K562 (cell line): Measurements from ENCODE around the gene CPSF4L. TPM values are rescaled to one million over a fixed set of nuclear protein-coding genes. Genes with fewer than 3 reads are reported as not detected.

ENCODE experiments used
- AFF4 ChIP-seq: sonication (generic); formaldehyde crosslinking; IDR thresholded peaks from 2 replicates; pipeline ENCODE4 v1.8.0; 2023; ENCODE audit warnings: mild to moderate bottlenecking, missing genetic modification reagents
- BCOR ChIP-seq: fragments of 450-650 bp; IDR thresholded peaks from 2 replicates; pipeline ENCODE4 v1.6.1; 2016
- BHLHE40 ChIP-seq: IDR thresholded peaks from 2 replicates; pipeline ENCODE4 v1.6.1; 2011; ENCODE audit warnings: low read length, improper control_type of control experiment
- CCNT2 ChIP-seq: IDR thresholded peaks from 2 replicates; pipeline ENCODE4 v1.6.1; 2011; ENCODE audit warnings: borderline replicate concordance, low read depth, mild to moderate bottlenecking, moderate library complexity, mixed read lengths, low read length; ENCODE audit not compliant: insufficient read length; ENCODE audit errors: extremely low read depth
- CXXC5 ChIP-seq: fragments of 250-450 bp; sonication (Bioruptor Pico); IDR thresholded peaks from 2 replicates; pipeline ENCODE4 v1.8.0; 2022; ENCODE audit warnings: inconsistent platforms, mild to moderate bottlenecking, moderate library complexity
- DACH1 ChIP-seq: fragments of 450-650 bp; IDR thresholded peaks from 2 replicates; pipeline ENCODE4 v1.6.1; 2018; ENCODE audit not compliant: partially characterized antibody
- ETV1 ChIP-seq: fragments of 450-650 bp; conservative IDR thresholded peaks from 2 replicates; pipeline ENCODE4 v1.6.1; 2016; ENCODE audit warnings: missing genetic modification characterization, control low read depth, low read depth, missing compliant biosample characterization
- GABPB1 ChIP-seq: sonication (generic); formaldehyde crosslinking; IDR thresholded peaks from 2 replicates; pipeline ENCODE4 v1.8.0; 2022; ENCODE audit warnings: mild to moderate bottlenecking, missing genetic modification reagents
- GATAD2A ChIP-seq: fragments of 450-650 bp; IDR thresholded peaks from 2 replicates; pipeline ENCODE4 v1.6.1; 2017
- HLTF ChIP-seq: fragments of 450-650 bp; IDR thresholded peaks from 2 replicates; pipeline ENCODE4 v1.6.1; 2016
- HNRNPLL ChIP-seq: fragments of 200-400 bp; formaldehyde crosslinking; IDR thresholded peaks from 2 replicates; pipeline ENCODE4 v1.6.1; 2017; ENCODE audit warnings: low read length, low read depth, mild to moderate bottlenecking; ENCODE audit not compliant: poor library complexity, severe bottlenecking
- JUND ChIP-seq, 2 experiments: IDR thresholded peaks; 2 replicates in 1 of 2; 3 replicates in 1 of 2; pipeline ENCODE4 v1.6.1; 2011; ENCODE audit warnings: borderline replicate concordance in 2 of 2, low read depth in 2 of 2, low read length in 2 of 2, improper control_type of control experiment in 1 of 2, missing biosample characterization in 1 of 2, missing genetic modification characterization in 1 of 2, missing genetic modification reagents in 1 of 2
- KDM5B ChIP-seq: fragments of 200-600 bp; sonication (generic); IDR thresholded peaks from 2 replicates; pipeline ENCODE4 v1.6.1; 2012; ENCODE audit warnings: low read depth, mild to moderate bottlenecking, moderate library complexity, low read length, control low read depth, inconsistent platforms; ENCODE audit not compliant: insufficient replicate concordance
- NRF1 ChIP-seq, 2 experiments: fragments of 450-650 bp; IDR thresholded peaks in 1 of 2; conservative IDR thresholded peaks in 1 of 2; 2 replicates each; pipeline ENCODE4 v1.6.1; 2014; ENCODE audit warnings: mild to moderate bottlenecking in 2 of 2
- PHF8 ChIP-seq: fragments of 200-600 bp; sonication (generic); IDR thresholded peaks from 2 replicates; pipeline ENCODE4 v1.6.1; 2012; ENCODE audit warnings: mixed run types, mild to moderate bottlenecking, inconsistent platforms, low read length, moderate library complexity, borderline replicate concordance
- PML ChIP-seq: IDR thresholded peaks from 2 replicates; pipeline ENCODE4 v1.6.1; 2012; ENCODE audit warnings: low read length, inconsistent platforms
- POLR2A ChIP-seq: fragments of 450-650 bp; conservative IDR thresholded peaks from 2 replicates; pipeline ENCODE4 v1.6.1; 2016
- RB1 ChIP-seq: fragments of 450-650 bp; IDR thresholded peaks from 2 replicates; pipeline ENCODE4 v1.6.1; 2017; ENCODE audit warnings: low read depth, mild to moderate bottlenecking
- SAP30 ChIP-seq: fragments of 200-600 bp; sonication (generic); IDR thresholded peaks from 2 replicates; pipeline ENCODE4 v1.6.1; 2012; ENCODE audit warnings: borderline replicate concordance, low read depth, mild to moderate bottlenecking, moderate library complexity, low read length, control low read depth, inconsistent platforms; ENCODE audit not compliant: insufficient read depth, poor library complexity, severe bottlenecking
- SOX6 ChIP-seq: fragments of 450-650 bp; IDR thresholded peaks from 2 replicates; pipeline ENCODE4 v1.6.1; 2014; ENCODE audit warnings: mild to moderate bottlenecking
- TEAD1 ChIP-seq, 2 experiments: fragments of 450-650 bp in 1 of 2; sonication (generic) in 1 of 2; formaldehyde crosslinking; IDR thresholded peaks; 2 replicates each; pipeline versions ENCODE4 v1.4.0 to v1.8.0; 2020 to 2022; ENCODE audit warnings: mild to moderate bottlenecking in 2 of 2, missing genetic modification reagents in 1 of 2
- ZKSCAN3 ChIP-seq: fragments of 250-450 bp; sonication (Bioruptor Pico); IDR thresholded peaks from 2 replicates; pipeline ENCODE4 v1.4.0; 2020
- ZNF12 ChIP-seq: sonication (generic); formaldehyde crosslinking; IDR thresholded peaks from 2 replicates; pipeline ENCODE4 v1.4.0; 2020; ENCODE audit warnings: mild to moderate bottlenecking, missing genetic modification reagents
- ZNF197 ChIP-seq: fragments of 200-800 bp; sonication (Bioruptor generic); IDR thresholded peaks from 2 replicates; pipeline ENCODE4 v1.6.1; 2016; ENCODE audit warnings: low read depth, missing genetic modification characterization, missing compliant biosample characterization
- polyA plus RNA-seq, 8 experiments: library from polyadenylated mRNA; depleted of rRNA in 4 of 8; stranded (reverse) in 5 of 8; unstranded in 3 of 8; fragments of >200 nt; fragmentation: Nextera tagmentation in 2 of 8; fragmentation: Illumina TruSeq in 1 of 8; extraction: Ambion mirVana in 2 of 8; extraction: Trizol in 1 of 8; gene quantifications; 2 replicates each; pipeline versions ENCODE4 v1.2.1 to v1.2.3, GENCODE V29; 2011 to 2014; ENCODE audit warnings: inconsistent platforms in 1 of 8, missing spikeins in 1 of 8
- total RNA-seq, 7 experiments: library from RNA; depleted of rRNA in 6 of 7; stranded (reverse); fragments of >200 nt in 6 of 7; fragmentation: Illumina TruSeq in 2 of 7; extraction: Trizol in 2 of 7; gene quantifications; 2 replicates each; pipeline versions ENCODE4 v1.2.1 to v1.2.3, GENCODE V29; 2011 to 2021; ENCODE audit warnings: low replicate concordance in 1 of 7

CPSF4L gene
- total and polyA plus RNA-seq, 9 of the 15 experiments (the other 6 are each of a cell fraction or from before 2014, with no cell fraction given): not detected

DNA sequence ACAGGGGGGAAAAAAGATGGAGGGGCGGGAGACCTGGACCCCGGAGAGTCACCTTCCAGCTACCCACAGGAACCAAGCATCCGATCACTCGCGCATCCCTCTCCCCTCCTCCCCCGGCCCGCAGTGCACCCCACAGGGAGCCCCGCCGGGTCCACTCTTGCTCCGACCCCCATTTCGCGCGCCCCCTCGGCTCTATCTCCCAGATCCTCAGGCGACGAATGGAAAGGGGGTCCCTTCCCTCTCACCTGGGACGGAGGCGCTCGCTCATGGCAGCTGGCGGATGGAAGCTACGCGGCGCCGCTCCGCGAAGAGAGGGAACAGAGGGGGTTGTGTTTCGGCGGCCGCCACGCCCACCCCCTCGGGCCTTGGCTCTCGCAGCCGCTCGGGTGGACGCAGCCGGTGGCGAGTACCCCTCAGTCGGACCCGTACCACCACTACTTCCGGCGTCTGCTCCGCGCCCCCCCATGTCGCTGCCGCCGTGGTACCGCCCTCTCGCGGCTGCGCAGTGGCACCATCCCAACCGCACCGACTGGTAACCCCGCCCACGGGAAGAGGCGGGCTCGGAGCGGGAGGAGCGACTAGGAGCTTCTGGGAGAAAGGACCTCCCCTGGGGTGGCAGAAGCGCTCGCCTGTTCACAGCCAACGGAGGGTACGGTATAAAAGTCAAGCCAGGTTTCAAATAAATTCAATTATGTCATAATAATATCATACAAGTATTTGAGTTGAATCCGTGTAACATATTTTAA is 29.7 kb downstream of the CPSF4L start (continued):
- TF ChIP-seq JUND (IDR thresholded peaks at IDR 0.05; ENCODE audit: borderline replicate concordance, low read depth, low read length) (peak; percentile 46; the same call in 1 of the 2 replicates), JUND (tag; IDR thresholded peaks at IDR 0.05; ENCODE audit: borderline replicate concordance, low read depth, low read length) (no peak; the same call in 2 of the 3 replicates), ZNF197 (CRISPR knock-in tag) (no peak), DACH1 (peak; percentile 37), SOX6 (no peak), GABPB1 (peak; percentile 88), AFF4 (CRISPR knock-in tag) (0 out of 2 replicates have a peak, but pooled peaks have one; percentile 19), POLR2A (peak; percentile 79), BCOR (no peak; the same call in 1 of the 2 replicates), ETV1 (tag) (peak; percentile 93), RB1 (peak; percentile 21; the same call in 1 of the 2 replicates), HNRNPLL (peak; percentile 19), NRF1 (conservative IDR thresholded peaks at IDR 0.05 in 1 of 2, IDR thresholded peaks at IDR 0.05 in 1 of 2) (peak; percentile 98), PML (no peak), KDM5B (peak; percentile 29), CXXC5 (peak; percentile 68), GATAD2A (peak; percentile 20; the same call in 1 of the 2 replicates), BHLHE40 (peak; percentile 45; the same call in 1 of the 2 replicates), ZKSCAN3 (CRISPR knock-in tag) (no peak), PHF8 (peak; percentile 84; the same call in 1 of the 2 replicates), TEAD1 (CRISPR knock-in tag; IDR thresholded peaks at IDR 0.05) (0 out of 4 replicates have a peak, but pooled peaks of 1 of the 2 experiments have one; percentile 40), CCNT2 (peak; percentile 42), HLTF (0 out of 2 replicates have a peak, but pooled peaks have one; percentile 12), ZNF12 (CRISPR knock-in tag) (peak; percentile 68; the same call in 1 of the 2 replicates), SAP30 (peak; percentile 67)
